SK-N-SH (cell line): Measurements from ENCODE around the gene MRPS34. TPM values are rescaled to one million over a fixed set of nuclear protein-coding genes. Genes with fewer than 3 reads are reported as not detected.

Source experiments
- CTCF ChIA-PET: fragments of 300-600, 350-600 bp; formaldehyde crosslinking; extraction: SDS; loops from one replicate; lab custom pipeline; 2021; lab: Yijun Ruan, JAX
- POLR2A ChIA-PET: fragments of 350-600 bp; sonication (Branson Sonifier 250); formaldehyde crosslinking; extraction: SDS; loops from one replicate; lab custom pipeline; 2020; ENCODE audit warnings: antibody characterized with exemption, inconsistent platforms; lab: Yijun Ruan, JAX
- DNase-seq: peaks from one replicate; pipeline ENCODE4 v3.0.0; 2012
- H2AFZ ChIP-seq: fragments of 200-600 bp; sonication (generic); 2 replicates; pipeline ENCODE4 v1.8.1; 2016; ENCODE audit warnings: antibody characterized with exemption, mild to moderate bottlenecking, low read depth
- H3F3A ChIP-seq: fragments of 200-600 bp; sonication (generic); replicated peaks from 2 replicates; pipeline ENCODE3; 2016; ENCODE audit warnings: antibody characterized with exemption, mild to moderate bottlenecking; ENCODE audit not compliant: insufficient read depth
- H3K27ac ChIP-seq, 2 experiments: fragments of 200-500 bp in 1 of 2; fragments of 200-600 bp in 1 of 2; sonication (Bioruptor generic) in 1 of 2; sonication (generic), shearing (Covaris generic) in 1 of 2; 2 replicates each; pipeline versions ENCODE4 v1.5.1 to v1.6.1; 2014 to 2016; ENCODE audit warnings: low read depth in 2 of 2, inconsistent platforms in 1 of 2, low read length in 1 of 2, mild to moderate bottlenecking in 1 of 2, mixed read lengths in 1 of 2
- H3K27me3 ChIP-seq: fragments of 200-600 bp; sonication (generic), shearing (Covaris generic); 2 replicates; pipeline ENCODE4 v1.6.1; 2016; ENCODE audit warnings: mixed run types; ENCODE audit not compliant: insufficient read depth
- H3K36me3 ChIP-seq, 2 experiments: fragments of 200-500 bp in 1 of 2; fragments of 200-600 bp in 1 of 2; sonication (Bioruptor generic) in 1 of 2; sonication (generic) in 1 of 2; replicated peaks in 1 of 2; 2 replicates each; pipeline versions ENCODE3 to v1.5.1; 2014 to 2016; ENCODE audit warnings: low read length in 1 of 2, mild to moderate bottlenecking in 1 of 2; ENCODE audit not compliant: insufficient read depth in 2 of 2, control insufficient read depth in 1 of 2
- H3K4me1 ChIP-seq, 2 experiments: fragments of 200-500 bp in 1 of 2; fragments of 200-600 bp in 1 of 2; sonication (Bioruptor generic) in 1 of 2; sonication (generic), shearing (Covaris generic) in 1 of 2; 2 replicates each; pipeline versions ENCODE4 v1.5.1 to v1.6.1; 2014 to 2016; ENCODE audit warnings: low read depth in 1 of 2, low read length in 1 of 2, mixed run types in 1 of 2; ENCODE audit not compliant: insufficient read depth in 2 of 2, control insufficient read depth in 1 of 2
- H3K4me2 ChIP-seq: fragments of 200-600 bp; sonication (generic), shearing (Covaris generic); 2 replicates; pipeline ENCODE4 v1.6.1; 2017; ENCODE audit warnings: mixed run types
- H3K4me3 ChIP-seq, 2 experiments: fragments of 200-500 bp in 1 of 2; fragments of 200-600 bp in 1 of 2; sonication (Bioruptor generic) in 1 of 2; sonication (generic), shearing (Covaris generic) in 1 of 2; 2 replicates each; pipeline versions ENCODE4 v1.5.1 to v1.8.1; 2014 to 2016; ENCODE audit warnings: low read depth in 2 of 2, inconsistent platforms in 1 of 2, low read length in 1 of 2, mild to moderate bottlenecking in 1 of 2, mixed read lengths in 1 of 2, moderate library complexity in 1 of 2
- H3K79me2 ChIP-seq: fragments of 200-600 bp; sonication (generic); 2 replicates; pipeline ENCODE4 v1.8.1; 2017; ENCODE audit warnings: mild to moderate bottlenecking; ENCODE audit not compliant: insufficient read depth
- H3K9ac ChIP-seq: fragments of 200-600 bp; sonication (generic); 2 replicates; pipeline ENCODE4 v1.6.1; 2017; ENCODE audit warnings: mixed run types
- H3K9me2 ChIP-seq: fragments of 200-600 bp; sonication (generic); 2 replicates; pipeline ENCODE4 v1.6.1; 2017; ENCODE audit warnings: mixed run types
- H3K9me3 ChIP-seq: fragments of 200-600 bp; sonication (generic); 2 replicates; pipeline ENCODE4 v1.6.1; 2017; ENCODE audit warnings: mixed run types, mild to moderate bottlenecking, moderate library complexity
- H4K20me1 ChIP-seq: fragments of 200-600 bp; sonication (generic); 2 replicates; pipeline ENCODE4 v1.6.1; 2017; ENCODE audit warnings: mild to moderate bottlenecking, mixed run types; ENCODE audit not compliant: insufficient read depth
- CTCF ChIP-seq: fragments of 200-600 bp; sonication (generic); IDR thresholded peaks from 2 replicates; pipeline ENCODE4 v1.6.1; 2017; ENCODE audit warnings: antibody characterized with exemption, mild to moderate bottlenecking, moderate library complexity
- ELF1 ChIP-seq: IDR thresholded peaks from 2 replicates; pipeline ENCODE4 v1.4.0; 2012
- EZH2phosphoT487 ChIP-seq: fragments of 200-600 bp; sonication (generic); IDR thresholded peaks from 2 replicates; pipeline ENCODE4 v1.6.1; 2017; ENCODE audit warnings: low read depth, mixed run types, mild to moderate bottlenecking, antibody characterized with exemption, moderate library complexity, borderline replicate concordance
- FOSL2 ChIP-seq: IDR thresholded peaks from 2 replicates; pipeline ENCODE4 v1.4.0; 2012; ENCODE audit warnings: low read depth, mild to moderate bottlenecking, moderate library complexity, borderline replicate concordance
- FOXJ3 ChIP-seq: sonication (generic); formaldehyde crosslinking; IDR thresholded peaks from 2 replicates; pipeline ENCODE4 v1.5.1; 2020; ENCODE audit warnings: mild to moderate bottlenecking, missing genetic modification reagents
- GABPA ChIP-seq: IDR thresholded peaks from 2 replicates; pipeline ENCODE4 v1.4.0; 2012; ENCODE audit warnings: low read depth, mild to moderate bottlenecking
- GATA2 ChIP-seq: sonication (generic); formaldehyde crosslinking; IDR thresholded peaks from 2 replicates; pipeline ENCODE4 v1.5.0; 2020; ENCODE audit warnings: mild to moderate bottlenecking, missing genetic modification reagents
- JUND ChIP-seq: IDR thresholded peaks from 2 replicates; pipeline ENCODE4 v1.4.0; 2012
- MAX ChIP-seq: IDR thresholded peaks from 2 replicates; pipeline ENCODE4 v1.4.0; 2012; ENCODE audit warnings: low read depth
- MEF2A ChIP-seq: IDR thresholded peaks from 2 replicates; pipeline ENCODE4 v1.4.0; 2012; ENCODE audit warnings: low read depth, borderline replicate concordance
- MXI1 ChIP-seq: IDR thresholded peaks from 2 replicates; pipeline ENCODE4 v1.6.1; 2012; ENCODE audit warnings: mild to moderate bottlenecking, low read depth, low read length, improper control_type of control experiment
- NFIC ChIP-seq: IDR thresholded peaks from 2 replicates; pipeline ENCODE4 v1.4.0; 2012; ENCODE audit warnings: borderline replicate concordance
- NRF1 ChIP-seq: IDR thresholded peaks from 2 replicates; pipeline ENCODE4 v1.6.1; 2012; ENCODE audit warnings: low read depth, mild to moderate bottlenecking, low read length
- POLR2AphosphoS5 ChIP-seq: IDR thresholded peaks from 2 replicates; pipeline ENCODE4 v1.6.1; 2012; ENCODE audit warnings: low read depth, low read length
- RCOR1 ChIP-seq: fragments of 150-350 bp; IDR thresholded peaks from 2 replicates; pipeline ENCODE4 v1.6.1; 2017; ENCODE audit warnings: antibody characterized with exemption, low read length
- REST ChIP-seq: IDR thresholded peaks from 2 replicates; pipeline ENCODE4 v1.6.1; 2012; ENCODE audit warnings: mild to moderate bottlenecking, low read depth, low read length, moderate library complexity
- RXRA ChIP-seq: IDR thresholded peaks from 2 replicates; pipeline ENCODE4 v1.4.0; 2012; ENCODE audit warnings: low read depth, mild to moderate bottlenecking, borderline replicate concordance
- SIN3A ChIP-seq: IDR thresholded peaks from 2 replicates; pipeline ENCODE4 v1.6.1; 2012; ENCODE audit warnings: low read depth, mild to moderate bottlenecking, low read length, moderate library complexity, borderline replicate concordance
- SMC3 ChIP-seq: IDR thresholded peaks from 2 replicates; pipeline ENCODE4 v1.6.1; 2012; ENCODE audit warnings: low read depth, low read length, improper control_type of control experiment
- TAF1 ChIP-seq: IDR thresholded peaks from 2 replicates; pipeline ENCODE4 v1.6.1; 2012; ENCODE audit warnings: low read depth, mild to moderate bottlenecking, low read length, moderate library complexity, borderline replicate concordance
- TCF12 ChIP-seq: IDR thresholded peaks from 2 replicates; pipeline ENCODE4 v1.4.0; 2012
- TEAD4 ChIP-seq: IDR thresholded peaks from 2 replicates; pipeline ENCODE4 v1.4.0; 2012; ENCODE audit warnings: mild to moderate bottlenecking, borderline replicate concordance; ENCODE audit not compliant: insufficient read depth
- WGBS: methylation state at CpG from one replicate; pipeline ENCODE4 v1.1.6; 2017; ENCODE audit warnings: low lambda C conversion rate; 5-methylcytosine and 5-hydroxymethylcytosine counted together
- polyA plus RNA-seq, 3 experiments: library from polyadenylated mRNA; depleted of rRNA; stranded (reverse); fragments of >200 nt; gene quantifications; 2 replicates each; pipeline ENCODE4 v1.2.3, GENCODE V29; 2012
- TF ChIP-seq, protein P1 (sequence below): IDR thresholded peaks from 2 replicates; pipeline ENCODE4; 2012
- TF ChIP-seq, protein P2 (sequence below): fragments of 150-350 bp; IDR thresholded peaks from 2 replicates; pipeline ENCODE4 v1.6.1; 2016; ENCODE audit warnings: mild to moderate bottlenecking, low read depth, low read length

The MRPS34 gene
- polyA plus RNA-seq, 1 of the 3 experiments (the other 2 are of a cell fraction), result 156 TPM

DNA sequence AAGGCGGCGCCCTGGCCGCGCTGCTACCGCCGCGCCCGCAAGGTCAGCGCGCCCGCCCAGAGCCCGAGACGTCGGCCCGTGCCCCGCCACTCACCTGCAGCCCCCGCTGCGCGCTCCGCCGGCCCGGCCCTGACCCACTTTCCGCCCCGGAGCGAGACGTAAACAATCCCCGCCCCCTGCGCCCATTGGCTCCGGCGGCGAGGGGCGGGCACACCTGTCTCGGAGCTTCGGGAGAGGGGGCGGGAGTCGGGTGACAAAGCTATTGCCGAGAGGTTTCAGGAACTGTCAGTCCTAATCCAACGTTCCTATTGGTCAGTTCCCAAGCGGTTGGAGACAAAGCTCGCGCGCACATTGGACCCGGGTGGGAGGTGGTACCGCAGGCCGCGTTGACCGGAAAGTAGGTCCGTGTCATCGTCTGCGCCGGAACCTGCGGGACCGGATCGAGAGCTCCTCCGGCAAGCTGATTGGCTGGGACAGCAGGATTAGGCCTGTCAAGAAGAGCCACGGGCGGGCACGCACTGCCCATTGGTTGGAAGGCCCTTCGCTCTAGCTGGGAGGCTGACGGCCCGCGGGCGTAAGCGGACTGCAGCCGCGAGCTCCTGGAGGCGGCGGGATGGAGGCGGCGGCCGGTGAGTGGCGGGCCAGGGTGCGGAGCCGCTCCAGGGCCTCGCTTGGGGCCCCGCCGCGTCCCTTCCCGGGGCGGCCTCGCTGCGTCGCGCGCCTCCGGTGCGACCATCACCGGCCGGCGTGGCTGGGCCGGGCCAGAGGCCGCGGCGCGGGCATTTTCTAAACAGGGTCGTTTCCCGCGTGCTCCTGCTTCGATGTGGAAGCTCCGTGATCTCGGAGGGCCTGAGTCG lies 9.7 kb upstream of the MRPS34 start, which contains the start of the genes NUBP2 and SPSB3:
TSS of gene NUBP2 (plus strand) at position 553 of the 857 bp plus-strand sequence. CDS start at position 614, 61 bp downstream.
TSS of gene SPSB3 (minus strand) at position 164 of the 857 bp plus-strand sequence. CDS start 1,088 bp downstream, outside the sequence.
- H3K9me2 ChIP-seq, result no peaks in the 10 kb centered on the region
- peaks cover 3 to 35% of the 10 kb centered on the region in 2 experiments for H3K36me3 ChIP-seq
- peaks cover 13% of the 10 kb centered on the region; the same call in 1 of the 2 replicates for H4K20me1 ChIP-seq
- POLR2A ChIA-PET, result interaction anchor here (0.9 to 2.2 kb wide), 8 partner anchors 9 to 362 kb away, joined by 3 to 24 read pairs (median 4); partner anchors contain the start of genes EME2, FAHD1, MRPS34 and NME3
- H3K9ac ChIP-seq, result peak within 1 kb of the TSS; percentile 82
- CTCF ChIA-PET, result interaction anchor here (0.8 to 4.3 kb wide), 6 partner anchors 9 to 176 kb away, joined by 3 to 40 read pairs (median 4); partner anchors contain the start of genes EME2 and MRPS34
- H3K4me1 ChIP-seq, result peaks cover 0 to 8% of the 10 kb centered on the region in 2 experiments; a peak in 1 of 4 replicates
- H3K27ac ChIP-seq, result peak within 1 kb of the TSS; percentile 48 to 53
- no peaks in the 10 kb centered on the region for H3K27me3 ChIP-seq
- 2% methylated on average over 16 of the region's 102 CpGs for WGBS
- H3K4me3 ChIP-seq, result peak within 1 kb of the TSS; percentile 84 to 90
- peak within 1 kb of the TSS; percentile 73; the same call in 1 of the 2 replicates for H2AFZ ChIP-seq
- peak within 1 kb of the TSS; percentile 91 for H3K4me2 ChIP-seq
- peak; percentile 97 for DNase-seq
- H3K79me2 ChIP-seq, result peaks cover 54% of the 10 kb centered on the region
- no peaks in the 10 kb centered on the region for H3K9me3 ChIP-seq
- peaks cover 8% of the 10 kb centered on the region for H3F3A ChIP-seq
- TF ChIP-seq NRF1, result 0 out of 2 replicates have a peak, but pooled peaks have one; percentile 2
- TF ChIP-seq POLR2AphosphoS5, result no peak; the same call in 1 of the 2 replicates
- peak; percentile 90 for TF ChIP-seq SIN3A
- no peak for TF ChIP-seq RXRA
- TF ChIP-seq, protein P1, sequence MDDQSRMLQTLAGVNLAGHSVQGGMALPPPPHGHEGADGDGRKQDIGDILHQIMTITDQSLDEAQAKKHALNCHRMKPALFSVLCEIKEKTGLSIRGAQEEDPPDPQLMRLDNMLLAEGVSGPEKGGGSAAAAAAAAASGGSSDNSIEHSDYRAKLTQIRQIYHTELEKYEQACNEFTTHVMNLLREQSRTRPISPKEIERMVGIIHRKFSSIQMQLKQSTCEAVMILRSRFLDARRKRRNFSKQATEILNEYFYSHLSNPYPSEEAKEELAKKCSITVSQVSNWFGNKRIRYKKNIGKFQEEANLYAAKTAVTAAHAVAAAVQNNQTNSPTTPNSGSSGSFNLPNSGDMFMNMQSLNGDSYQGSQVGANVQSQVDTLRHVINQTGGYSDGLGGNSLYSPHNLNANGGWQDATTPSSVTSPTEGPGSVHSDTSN, result peak; percentile 98
- TF ChIP-seq FOXJ3 (CRISPR knock-in tag), result 0 out of 2 replicates have a peak, but pooled peaks have one; percentile 27
- TF ChIP-seq GATA2, result no peak
- TF ChIP-seq JUND, result no peak
- TF ChIP-seq ELF1, result peak; percentile 86
- TF ChIP-seq TEAD4, result no peak
- no peak for TF ChIP-seq RCOR1
- TF ChIP-seq CTCF, result no peak
- TF ChIP-seq SMC3, result no peak
- peak; percentile 79 for TF ChIP-seq MAX
- peak; percentile 57 for TF ChIP-seq MXI1
- no peak for TF ChIP-seq EZH2phosphoT487
- TF ChIP-seq, protein P2, sequence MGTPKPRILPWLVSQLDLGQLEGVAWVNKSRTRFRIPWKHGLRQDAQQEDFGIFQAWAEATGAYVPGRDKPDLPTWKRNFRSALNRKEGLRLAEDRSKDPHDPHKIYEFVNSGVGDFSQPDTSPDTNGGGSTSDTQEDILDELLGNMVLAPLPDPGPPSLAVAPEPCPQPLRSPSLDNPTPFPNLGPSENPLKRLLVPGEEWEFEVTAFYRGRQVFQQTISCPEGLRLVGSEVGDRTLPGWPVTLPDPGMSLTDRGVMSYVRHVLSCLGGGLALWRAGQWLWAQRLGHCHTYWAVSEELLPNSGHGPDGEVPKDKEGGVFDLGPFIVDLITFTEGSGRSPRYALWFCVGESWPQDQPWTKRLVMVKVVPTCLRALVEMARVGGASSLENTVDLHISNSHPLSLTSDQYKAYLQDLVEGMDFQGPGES, result peak; percentile 78
- no peak for TF ChIP-seq MEF2A
- no peak for TF ChIP-seq FOSL2
- TF ChIP-seq TCF12, result no peak
- TF ChIP-seq TAF1, result no peak
- TF ChIP-seq NFIC, result no peak
- TF ChIP-seq REST, result no peak
- peak; percentile 99 for TF ChIP-seq GABPA
